ENCODE results near the gene PAQR7.
A peak's percentile ranks its signal among the peaks of the same experiment; 100 is the strongest.

PAQR7 gene

GRCh38 chr1:25875154-25875855 lies at the start of gene PAQR7:
PAQR7 (minus strand) TSS chr1:25875708; CDS start chr1:25863839, 11,869 bp downstream.
- peak; percentile 65 for DNase-seq

- DNase-seq: no peak
Measured at GRCh38 chr1:25924454-25924853, 48.9 kb upstream of the PAQR7 start.

- no peak for DNase-seq
Measured at GRCh38 chr1:25922971-25923552, 47.6 kb upstream of the PAQR7 start.

GRCh38 chr1:25922056-25922970 lies 46.8 kb upstream of the PAQR7 start:
- DNase-seq: no peak

- no peak for DNase-seq
Measured at GRCh38 chr1:25918615-25919014, 43.1 kb upstream of the PAQR7 start.

- DNase-seq: no peak
Measured at GRCh38 chr1:25917996-25918395, 42.5 kb upstream of the PAQR7 start.

GRCh38 chr1:25916460-25916859 lies 41.0 kb upstream of the PAQR7 start:
- no peak for DNase-seq

GRCh38 chr1:25914074-25914995 lies 38.8 kb upstream of the PAQR7 start:
- DNase-seq: no peak

GRCh38 chr1:25913206-25913605 lies 37.7 kb upstream of the PAQR7 start:
- no peak for DNase-seq

GRCh38 chr1:25912076-25912831 lies 36.7 kb upstream of the PAQR7 start:
- no peak for DNase-seq

- no peak for DNase-seq
Measured at GRCh38 chr1:25911162-25911561, 35.7 kb upstream of the PAQR7 start.

GRCh38 chr1:25909040-25909439 lies 33.5 kb upstream of the PAQR7 start:
- no peak for DNase-seq

GRCh38 chr1:25908161-25908560 lies 32.7 kb upstream of the PAQR7 start:
- no peak for DNase-seq

GRCh38 chr1:25907601-25908000 lies 32.1 kb upstream of the PAQR7 start:
- DNase-seq: no peak

GRCh38 chr1:25906644-25907300 lies 31.3 kb upstream of the PAQR7 start:
- peak; percentile 11 for DNase-seq

GRCh38 chr1:25905680-25906643 lies 30.5 kb upstream of the PAQR7 start, which contains the start of gene STMN1:
STMN1 (minus strand) TSS chr1:25906419; CDS start chr1:25904676, 1,743 bp downstream.
- peak; percentile 20 for DNase-seq

- no peak for DNase-seq
Measured at GRCh38 chr1:25904943-25905679, 29.6 kb upstream of the PAQR7 start.

- DNase-seq: no peak
Measured at GRCh38 chr1:25903986-25904385, 28.5 kb upstream of the PAQR7 start.

- no peak for DNase-seq
Measured at GRCh38 chr1:25902462-25902861, 27.0 kb upstream of the PAQR7 start.

Measured in cortex of kidney (tissue), 1 donor.